Lung (tissue), 12 donors: ENCODE results near the gene SPSB1. TPM values are rescaled to one million over a fixed set of nuclear protein-coding genes. Genes with fewer than 3 reads are reported as not detected.

Experiments used
- ATAC-seq: fragments of 200-7000 bp; cut with Tn5 transposase; one replicate; pipeline ENCODE4 v1.9.1; 2020; ENCODE audit warnings: moderate number of reproducible peaks; ENCODE audit not compliant: insufficient read depth, low FRiP score
- DNase-seq, 3 donors: peaks; one replicate each; pipeline ENCODE4 v3.0.0-alpha.2; 2013 to 2017
- H3K27ac ChIP-seq, 2 donors: one replicate each; pipeline ENCODE4 v1.5.1; 2013; ENCODE audit warnings: mild to moderate bottlenecking in 2 of 2, moderate library complexity in 2 of 2, control low read depth in 1 of 2, inconsistent platforms in 1 of 2, low read depth in 1 of 2, low read length in 1 of 2
- H3K27me3 ChIP-seq, 3 donors: one replicate each; pipeline ENCODE4 v1.5.1; 2013; ENCODE audit warnings: low read length in 2 of 3; ENCODE audit not compliant: control insufficient read depth in 3 of 3, insufficient read depth in 3 of 3
- H3K36me3 ChIP-seq, 4 donors: one replicate each; pipeline ENCODE4 v1.5.1; 2013; ENCODE audit warnings: low read length in 4 of 4, mild to moderate bottlenecking in 1 of 4, moderate library complexity in 1 of 4; ENCODE audit not compliant: control insufficient read depth in 4 of 4, insufficient read depth in 4 of 4
- H3K4me1 ChIP-seq, 5 donors: one replicate each; pipeline ENCODE4 v1.5.1; 2013; ENCODE audit warnings: low read length in 5 of 5, mild to moderate bottlenecking in 2 of 5, moderate library complexity in 1 of 5; ENCODE audit not compliant: control insufficient read depth in 5 of 5, insufficient read depth in 5 of 5
- H3K4me3 ChIP-seq: one replicate; pipeline ENCODE4 v1.5.1; 2013; ENCODE audit warnings: mild to moderate bottlenecking, control low read depth, moderate library complexity
- H3K9ac ChIP-seq, 2 donors: one replicate each; pipeline ENCODE4 v1.5.1; 2013; ENCODE audit warnings: low read length in 2 of 2, control low read depth in 1 of 2; ENCODE audit not compliant: insufficient read depth in 1 of 2
- H3K9me3 ChIP-seq, 4 donors: one replicate each; pipeline ENCODE4 v1.5.1; 2013; ENCODE audit warnings: low read length in 3 of 4, mild to moderate bottlenecking in 1 of 4, moderate library complexity in 1 of 4; ENCODE audit not compliant: control insufficient read depth in 4 of 4, insufficient read depth in 3 of 4
- WGBS, 2 donors: extraction: QIAGEN DNeasy Blood & Tissue Kit; methylation state at CpG; one replicate each; pipeline ENCODE4 v1.1.7; 2013; 5-methylcytosine and 5-hydroxymethylcytosine counted together
- polyA plus RNA-seq, 2 donors: library from polyadenylated mRNA; stranded (reverse); fragments of 200-250 nt; gene quantifications; one replicate each; pipeline ENCODE4 v1.2.1, GENCODE V29; 2013
- total RNA-seq, 2 donors: library from RNA; depleted of rRNA in 1 of 2; stranded (reverse); fragments of >200 nt in 1 of 2; gene quantifications; one replicate each; pipeline ENCODE4 v1.2.1, GENCODE V29; 2014 to 2021
- TF ChIP-seq, protein P1 (sequence below): IDR thresholded peaks from 2 replicates; pipeline ENCODE4 v1.5.1; 2012; ENCODE audit warnings: mild to moderate bottlenecking; ENCODE audit errors: control extremely low read depth, extremely low read depth
- donor health status: control.
- donor health status: control.
- donor health status: Bipolar disorder and iron deficiency.
- donor health status: healthy.
- donor health status: DM: yes; HTN: yes; CAD: no.

SPSB1 gene
- total and polyA plus RNA-seq, 4 donors: 9.5 to 25.9 (median 21.6) TPM

DNA sequence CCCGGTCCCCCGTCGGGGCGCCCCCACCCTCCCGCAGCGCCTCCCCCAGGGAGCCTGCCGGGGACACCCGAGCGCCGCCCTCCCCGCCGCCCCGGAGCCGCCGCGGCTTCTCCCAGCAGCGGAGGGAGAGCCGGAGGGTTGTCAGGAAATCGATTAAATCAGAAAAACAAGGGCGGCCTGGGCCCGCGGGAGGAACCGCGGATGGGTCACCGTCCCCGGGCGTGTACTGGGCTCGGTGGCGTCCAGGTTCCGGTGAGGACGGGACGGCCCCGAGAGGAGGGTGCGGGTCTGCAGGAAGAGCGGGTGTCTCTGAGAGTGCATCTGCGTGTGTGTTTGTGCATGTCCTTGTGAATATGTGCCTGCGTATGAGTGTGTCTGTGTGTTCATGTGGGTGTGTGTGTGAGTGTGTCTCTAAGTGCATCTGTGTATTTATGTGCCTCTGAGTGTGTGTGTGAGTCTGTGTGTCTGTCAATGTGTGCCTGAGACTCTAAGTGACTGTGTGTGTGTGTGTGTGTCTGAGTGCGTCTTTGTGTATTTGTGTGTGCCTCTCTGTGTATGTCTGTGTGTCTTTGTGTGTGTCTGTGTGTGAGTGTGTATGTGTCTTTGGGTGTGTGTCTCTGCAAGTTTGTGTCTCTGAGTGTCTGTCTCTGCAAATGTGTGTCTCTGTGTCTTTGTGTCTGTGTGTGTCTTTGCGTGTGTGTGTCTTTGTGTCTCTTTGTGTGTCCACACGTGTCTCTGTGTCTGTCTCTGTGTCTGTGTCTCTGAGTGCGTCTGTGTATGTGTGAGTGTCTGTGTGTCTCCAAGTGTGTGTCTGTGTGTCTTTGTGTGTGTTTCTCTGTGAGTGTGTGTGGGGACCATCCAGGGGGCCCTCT is 1.1 kb downstream of the SPSB1 start:
- Histone ChIP-seq H3K4me1 (peaks cover 4 to 39% (median 9%) of the 10 kb centered on the region in 5 donors), H3K4me3 (peak overlapping the region; percentile 70), H3K27ac (peak overlapping the region; percentile 68 to 82), H3K9me3 (peaks cover 0 to 2% (median 0%) of the 10 kb centered on the region in 4 donors), H3K36me3 (no peaks in the 10 kb centered on the region), H3K27me3 (no peaks in the 10 kb centered on the region), H3K9ac (peak overlapping the region in 1 of 2 donors; percentile 86)
- TF ChIP-seq, protein P1, sequence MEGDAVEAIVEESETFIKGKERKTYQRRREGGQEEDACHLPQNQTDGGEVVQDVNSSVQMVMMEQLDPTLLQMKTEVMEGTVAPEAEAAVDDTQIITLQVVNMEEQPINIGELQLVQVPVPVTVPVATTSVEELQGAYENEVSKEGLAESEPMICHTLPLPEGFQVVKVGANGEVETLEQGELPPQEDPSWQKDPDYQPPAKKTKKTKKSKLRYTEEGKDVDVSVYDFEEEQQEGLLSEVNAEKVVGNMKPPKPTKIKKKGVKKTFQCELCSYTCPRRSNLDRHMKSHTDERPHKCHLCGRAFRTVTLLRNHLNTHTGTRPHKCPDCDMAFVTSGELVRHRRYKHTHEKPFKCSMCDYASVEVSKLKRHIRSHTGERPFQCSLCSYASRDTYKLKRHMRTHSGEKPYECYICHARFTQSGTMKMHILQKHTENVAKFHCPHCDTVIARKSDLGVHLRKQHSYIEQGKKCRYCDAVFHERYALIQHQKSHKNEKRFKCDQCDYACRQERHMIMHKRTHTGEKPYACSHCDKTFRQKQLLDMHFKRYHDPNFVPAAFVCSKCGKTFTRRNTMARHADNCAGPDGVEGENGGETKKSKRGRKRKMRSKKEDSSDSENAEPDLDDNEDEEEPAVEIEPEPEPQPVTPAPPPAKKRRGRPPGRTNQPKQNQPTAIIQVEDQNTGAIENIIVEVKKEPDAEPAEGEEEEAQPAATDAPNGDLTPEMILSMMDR: no peak
- no peak for ATAC-seq
- peak; percentile 47 to 58 (median 50) for DNase-seq
- WGBS, 2 donors: 5 to 8% methylated on average over 36 to 41 of the region's 41 CpGs

DNA sequence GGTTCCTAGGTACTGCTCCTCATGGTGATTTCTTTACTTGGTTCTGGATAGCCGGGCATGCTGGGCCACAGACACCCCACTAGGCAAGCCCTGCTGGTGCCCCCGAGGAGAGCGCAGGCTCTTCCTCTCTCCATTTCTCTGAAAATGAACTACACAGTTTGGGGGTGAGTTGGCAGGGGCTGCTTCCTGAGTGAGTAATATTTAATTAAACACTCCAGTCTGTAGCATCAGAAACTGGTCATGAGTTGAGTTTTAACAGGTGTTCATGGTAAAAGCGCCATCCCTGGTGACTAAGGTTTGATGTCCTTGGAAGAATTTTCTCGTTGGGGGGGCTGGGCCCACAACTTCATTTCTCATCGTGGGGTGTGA is 1.7 kb downstream of the SPSB1 start:
- 35 to 55% methylated on average over 6 of the region's 6 CpGs for WGBS, 2 donors
- TF ChIP-seq, protein P1: no peak
- ATAC-seq (peak; percentile 7), DNase-seq (no peak)
- Histone ChIP-seq H3K27me3 (no peaks in the 10 kb centered on the region), H3K9ac (no peak overlapping the region), H3K4me3 (peak overlapping the region; percentile 70), H3K4me1 (peaks cover 4 to 39% (median 9%) of the 10 kb centered on the region in 5 donors), H3K27ac (peak overlapping the region in 1 of 2 donors; percentile 82), H3K36me3 (no peaks in the 10 kb centered on the region), H3K9me3 (no peaks in the 10 kb centered on the region)

DNA sequence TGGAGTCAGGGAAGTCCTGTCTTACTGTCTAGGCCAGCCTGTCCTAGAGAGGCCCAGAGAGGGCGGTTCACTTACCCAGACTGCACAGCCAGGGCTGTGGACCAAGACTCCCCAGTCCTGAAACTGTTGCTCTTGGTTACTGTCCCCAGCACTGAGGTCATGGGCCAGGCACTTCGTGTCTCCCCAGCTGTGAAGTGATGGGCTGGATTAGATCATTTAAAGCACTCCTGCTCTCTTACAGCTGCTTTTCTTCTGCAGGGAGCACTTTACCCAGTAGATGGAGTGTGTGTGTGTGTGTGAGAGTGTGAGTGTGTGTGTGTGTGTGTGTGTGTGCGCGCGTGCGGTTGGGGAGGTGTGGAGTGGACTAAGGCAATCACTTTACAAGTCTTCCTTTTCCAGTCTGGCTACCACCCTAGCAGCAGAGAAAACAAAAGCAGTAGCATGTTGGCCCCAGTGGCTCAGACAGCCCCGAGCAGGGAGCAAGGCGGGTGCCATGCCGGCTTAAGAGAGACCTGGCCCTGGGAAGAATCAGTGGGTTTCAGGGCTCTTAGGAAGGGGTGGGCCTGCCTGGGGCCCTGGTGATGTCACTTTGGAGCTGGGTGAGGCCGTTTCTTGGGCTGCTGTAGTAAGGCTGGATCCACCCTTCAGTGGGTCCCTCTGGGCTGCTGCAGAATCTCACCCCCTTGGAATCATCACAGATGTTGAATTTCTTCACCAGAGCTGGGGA is 2.4 kb downstream of the SPSB1 start:
- Histone ChIP-seq H3K27ac (peak overlapping the region in 1 of 2 donors; percentile 60), H3K9ac (no peak overlapping the region), H3K27me3 (no peaks in the 10 kb centered on the region), H3K4me3 (no peak overlapping the region), H3K9me3 (no peaks in the 10 kb centered on the region), H3K4me1 (peaks cover 4 to 33% (median 7%) of the 10 kb centered on the region in 5 donors), H3K36me3 (no peaks in the 10 kb centered on the region)
- WGBS, 2 donors: 61 to 79% methylated on average over 10 of the region's 10 CpGs
- DNase-seq (peak; percentile 53 to 67 (median 67)), ATAC-seq (no peak)
- TF ChIP-seq, protein P1: no peak
